ENCODE results near the gene PROSER3.

Gene PROSER3

GRCh38 chr19:35779033-35779432 lies 21.1 kb downstream of the PROSER3 start:
- DNase-seq, result no peak

- DNase-seq, result no peak
Measured at GRCh38 chr19:35780058-35780457, 22.1 kb downstream of the PROSER3 start.

DNA sequence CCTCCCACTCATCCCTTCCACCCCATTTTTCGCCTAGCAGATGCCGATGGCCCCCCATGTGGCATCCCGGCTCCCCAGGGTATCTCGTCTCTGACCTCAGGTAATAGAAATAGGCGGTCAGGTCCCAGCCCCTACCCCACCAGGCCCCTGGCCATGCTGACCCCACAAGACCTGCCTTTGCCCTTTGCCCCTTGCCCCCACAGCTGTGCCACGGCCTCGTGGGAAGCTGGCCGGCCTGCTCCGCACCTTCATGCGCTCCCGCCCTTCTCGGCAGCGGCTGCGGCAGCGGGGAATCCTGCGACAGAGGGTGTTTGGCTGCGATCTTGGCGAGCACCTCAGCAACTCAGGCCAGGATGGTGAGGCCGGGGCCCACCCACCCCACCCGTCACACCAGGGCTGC lies 22.7 kb downstream of the PROSER3 start:
- no peak for DNase-seq

DNA sequence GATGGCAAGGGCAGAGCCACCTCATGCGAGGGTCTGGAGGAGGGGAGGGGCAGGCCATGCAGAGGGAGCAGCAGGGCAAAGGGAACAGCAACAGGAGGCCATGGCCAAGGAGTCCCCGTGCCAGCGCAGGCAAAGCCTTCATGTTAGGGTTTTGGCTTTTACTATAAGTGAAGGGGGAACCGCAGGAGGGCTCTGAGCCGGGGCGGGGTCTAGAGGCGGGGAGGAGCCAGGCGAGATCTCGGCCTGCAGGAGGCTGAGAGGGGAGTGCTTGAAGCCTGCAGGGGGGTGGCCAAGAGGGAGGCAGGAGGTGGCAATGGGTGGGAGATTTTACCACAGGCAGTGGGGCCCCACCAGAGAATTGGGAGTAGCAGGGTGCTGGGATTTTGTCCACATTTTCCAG lies 23.7 kb downstream of the PROSER3 start:
- DNase-seq, result no peak

GRCh38 chr19:35782589-35782988 lies 24.6 kb downstream of the PROSER3 start:
- no peak for DNase-seq

DNA sequence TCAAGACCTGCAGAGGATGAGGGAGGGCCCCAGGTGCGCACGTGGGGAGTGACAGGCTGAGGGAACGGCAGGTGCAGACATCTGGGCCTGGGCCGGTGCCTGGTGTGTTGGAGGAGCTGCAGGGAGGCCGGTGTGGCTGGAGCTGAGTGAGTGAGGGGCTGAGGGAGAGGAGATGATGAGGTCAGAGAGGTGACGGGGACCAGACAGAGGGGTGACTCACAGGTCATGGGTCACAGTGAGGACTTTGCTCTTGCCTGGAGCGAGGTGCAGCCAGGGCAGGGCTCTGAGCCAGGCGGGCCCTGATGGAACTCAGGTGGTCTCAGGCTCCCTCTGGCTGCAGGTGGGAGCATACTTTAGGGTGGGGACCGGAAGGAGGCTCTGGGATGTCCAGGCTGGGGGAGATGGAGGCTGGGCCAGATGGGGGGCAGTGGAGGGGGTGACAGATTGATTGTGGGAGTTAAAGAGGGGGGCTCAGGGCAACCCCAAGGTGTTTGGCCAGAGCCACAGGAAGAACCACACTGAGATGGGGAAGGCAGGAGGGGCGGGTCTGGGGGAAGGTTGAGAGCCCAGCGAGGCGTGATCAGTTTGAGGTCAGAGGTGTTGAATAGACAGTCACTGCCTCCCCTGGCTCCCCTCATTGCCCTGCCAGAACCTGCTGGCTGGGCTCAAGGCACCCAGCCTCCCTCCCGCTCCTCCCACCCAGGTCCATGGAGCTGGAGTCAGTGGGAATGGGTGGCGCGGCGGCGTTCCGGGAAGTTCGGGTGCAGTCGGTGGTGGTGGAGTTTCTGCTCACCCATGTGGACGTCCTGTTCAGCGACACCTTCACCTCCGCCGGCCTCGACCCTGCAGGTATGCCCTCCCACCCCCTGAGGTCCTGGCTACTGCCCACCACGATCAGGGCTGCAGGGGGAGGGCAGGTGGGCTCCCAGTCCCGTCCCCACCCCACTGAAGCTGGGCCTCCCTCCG lies 25.8 kb downstream of the PROSER3 start:
- no peak for DNase-seq

GRCh38 chr19:35784503-35785338 lies 26.7 kb downstream of the PROSER3 start:
- no peak for DNase-seq

DNA sequence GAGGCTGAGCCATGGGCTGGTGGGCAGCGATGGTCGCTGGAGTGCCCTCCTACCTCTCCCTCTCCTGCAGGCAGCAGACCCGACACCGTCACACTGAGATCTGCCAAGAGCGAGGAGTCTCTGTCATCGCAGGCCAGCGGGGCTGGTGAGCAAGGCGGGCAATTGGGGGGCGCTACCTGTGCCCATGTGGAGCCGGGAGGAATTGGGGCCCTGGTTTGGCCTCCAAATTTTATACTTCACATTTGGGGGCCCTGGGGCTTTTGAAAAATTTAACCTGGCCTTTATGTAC lies 27.3 kb downstream of the PROSER3 start:
- DNase-seq, result no peak

DNA sequence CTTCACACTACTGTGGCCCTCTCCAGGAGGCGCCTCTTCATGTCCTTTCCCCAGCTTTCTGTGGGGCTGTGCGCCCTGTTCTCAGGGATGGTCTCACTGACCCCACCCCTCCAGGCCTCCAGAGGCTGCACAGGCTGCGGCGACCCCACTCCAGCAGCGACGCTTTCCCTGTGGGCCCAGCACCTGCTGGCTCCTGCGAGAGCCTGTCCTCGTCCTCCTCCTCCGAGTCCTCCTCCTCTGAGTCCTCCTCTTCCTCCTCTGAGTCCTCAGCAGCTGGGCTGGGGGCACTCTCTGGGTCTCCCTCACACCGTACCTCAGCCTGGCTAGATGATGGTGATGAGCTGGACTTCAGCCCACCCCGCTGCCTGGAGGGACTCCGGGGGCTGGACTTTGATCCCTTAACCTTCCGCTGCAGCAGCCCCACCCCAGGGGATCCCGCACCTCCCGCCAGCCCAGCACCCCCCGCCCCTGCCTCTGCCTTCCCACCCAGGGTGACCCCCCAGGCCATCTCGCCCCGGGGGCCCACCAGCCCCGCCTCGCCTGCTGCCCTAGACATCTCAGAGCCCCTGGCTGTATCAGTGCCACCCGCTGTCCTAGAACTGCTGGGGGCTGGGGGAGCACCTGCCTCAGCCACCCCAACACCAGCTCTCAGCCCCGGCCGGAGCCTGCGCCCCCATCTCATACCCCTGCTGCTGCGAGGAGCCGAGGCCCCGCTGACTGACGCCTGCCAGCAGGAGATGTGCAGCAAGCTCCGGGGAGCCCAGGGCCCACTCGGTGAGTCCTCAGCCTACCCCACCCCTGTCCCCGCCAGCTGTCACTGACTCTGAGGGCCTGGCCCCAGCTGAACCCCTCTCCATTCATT lies 28.6 kb downstream of the PROSER3 start:
- no peak for DNase-seq

DNA sequence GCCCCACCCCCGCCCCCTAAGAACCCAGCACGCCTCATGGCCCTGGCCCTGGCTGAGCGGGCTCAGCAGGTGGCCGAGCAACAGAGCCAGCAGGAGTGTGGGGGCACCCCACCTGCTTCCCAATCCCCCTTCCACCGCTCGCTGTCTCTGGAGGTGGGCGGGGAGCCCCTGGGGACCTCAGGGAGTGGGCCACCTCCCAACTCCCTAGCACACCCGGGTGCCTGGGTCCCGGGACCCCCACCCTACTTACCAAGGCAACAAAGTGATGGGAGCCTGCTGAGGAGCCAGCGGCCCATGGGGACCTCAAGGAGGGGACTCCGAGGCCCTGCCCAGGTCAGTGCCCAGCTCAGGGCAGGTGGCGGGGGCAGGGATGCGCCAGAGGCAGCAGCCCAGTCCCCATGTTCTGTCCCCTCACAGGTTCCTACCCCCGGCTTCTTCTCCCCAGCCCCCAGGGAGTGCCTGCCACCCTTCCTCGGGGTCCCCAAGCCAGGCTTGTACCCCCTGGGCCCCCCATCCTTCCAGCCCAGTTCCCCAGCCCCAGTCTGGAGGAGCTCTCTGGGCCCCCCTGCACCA lies 29.3 kb downstream of the PROSER3 start:
- no peak for DNase-seq

- DNase-seq, result no peak
Measured at GRCh38 chr19:35788205-35788960, 30.4 kb downstream of the PROSER3 start.

GRCh38 chr19:35789195-35789977 lies 31.4 kb downstream of the PROSER3 start:
- no peak for DNase-seq

DNA sequence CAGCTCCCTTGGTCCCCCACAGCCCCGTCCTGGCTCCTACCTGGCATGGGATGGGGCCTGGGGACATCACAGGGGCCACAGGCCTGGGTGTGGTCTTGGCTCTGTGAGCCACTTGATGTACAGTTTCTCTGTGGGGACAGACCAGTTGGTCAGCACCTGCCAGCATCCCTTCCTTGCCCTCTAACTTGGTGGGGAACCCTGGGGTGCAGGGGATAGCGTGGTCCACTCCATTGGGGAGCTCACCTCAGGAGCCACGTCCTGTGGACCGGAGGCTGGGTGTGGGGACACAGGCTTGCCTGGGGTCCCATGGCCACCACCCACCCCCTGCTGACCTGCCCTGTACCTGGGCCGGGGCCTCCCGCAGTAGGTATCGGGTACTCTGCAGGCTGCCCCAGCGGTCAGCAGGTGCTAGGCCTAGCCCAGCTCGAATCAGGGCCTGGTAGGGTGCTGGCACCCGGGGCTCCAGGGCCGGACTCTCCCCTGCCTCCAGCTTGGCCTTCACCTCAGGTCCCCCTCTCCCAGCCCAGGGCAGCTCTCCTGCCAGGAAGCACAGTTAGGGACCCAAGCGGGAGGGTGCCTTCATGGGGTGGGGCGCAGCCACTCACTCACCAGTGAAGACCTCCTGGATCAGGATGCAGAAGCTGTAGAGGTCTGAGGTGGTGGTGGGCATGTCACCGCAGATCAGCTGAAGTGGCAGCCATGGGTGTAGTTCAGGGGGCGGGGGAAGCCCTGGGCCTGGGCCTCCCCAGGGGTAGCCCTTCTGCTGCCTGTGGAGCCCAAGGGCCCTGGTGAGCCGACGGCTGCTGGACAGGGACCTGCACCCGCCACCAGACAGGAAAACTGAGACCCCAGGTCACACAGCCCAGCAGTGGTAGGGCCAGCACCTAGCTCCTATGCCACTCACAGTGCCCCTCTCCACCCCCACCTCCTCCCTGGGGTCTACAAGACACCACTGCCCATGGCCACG lies 32.3 kb downstream of the PROSER3 start:
- DNase-seq, result no peak

DNA sequence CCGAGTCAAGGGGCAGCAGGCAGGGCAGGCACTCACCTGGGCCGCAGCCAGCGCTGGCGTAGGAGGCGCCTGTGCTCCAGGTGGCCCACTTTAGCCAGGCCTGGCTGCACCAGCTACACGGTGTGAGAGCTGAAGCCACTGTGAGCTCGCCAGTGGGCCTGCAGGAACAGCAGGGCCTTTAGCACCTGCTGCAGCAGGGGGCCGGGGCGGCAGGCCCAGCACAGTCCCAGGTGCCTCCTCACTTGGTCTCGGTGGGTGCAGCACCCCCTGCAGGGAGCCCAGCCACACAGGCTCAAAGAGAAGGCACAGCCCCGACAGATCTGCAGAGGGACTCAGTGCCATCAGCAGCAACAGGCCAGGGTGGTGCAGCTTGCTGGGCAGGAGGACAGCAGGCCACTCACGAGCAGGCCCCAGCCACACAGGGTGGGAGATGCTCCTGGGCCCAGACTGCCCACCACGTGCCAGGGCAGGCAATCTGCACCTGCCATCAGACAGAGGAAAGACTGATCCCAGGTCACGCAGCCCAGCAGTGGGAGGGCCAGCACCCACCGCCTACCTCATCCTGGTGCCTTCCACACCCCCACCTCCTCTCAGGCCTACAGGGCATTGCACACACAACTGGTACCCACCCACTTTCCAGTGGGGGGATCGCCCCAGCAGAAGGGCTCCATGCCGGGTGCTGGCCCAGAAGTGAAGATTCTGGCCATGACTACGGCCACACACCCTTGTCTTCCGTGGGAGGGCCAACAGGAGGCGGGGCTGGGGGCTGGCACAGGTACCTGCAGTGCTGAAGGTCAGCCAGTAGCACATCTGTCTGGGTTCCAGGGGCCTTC lies 33.2 kb downstream of the PROSER3 start:
- DNase-seq, result no peak

DNA sequence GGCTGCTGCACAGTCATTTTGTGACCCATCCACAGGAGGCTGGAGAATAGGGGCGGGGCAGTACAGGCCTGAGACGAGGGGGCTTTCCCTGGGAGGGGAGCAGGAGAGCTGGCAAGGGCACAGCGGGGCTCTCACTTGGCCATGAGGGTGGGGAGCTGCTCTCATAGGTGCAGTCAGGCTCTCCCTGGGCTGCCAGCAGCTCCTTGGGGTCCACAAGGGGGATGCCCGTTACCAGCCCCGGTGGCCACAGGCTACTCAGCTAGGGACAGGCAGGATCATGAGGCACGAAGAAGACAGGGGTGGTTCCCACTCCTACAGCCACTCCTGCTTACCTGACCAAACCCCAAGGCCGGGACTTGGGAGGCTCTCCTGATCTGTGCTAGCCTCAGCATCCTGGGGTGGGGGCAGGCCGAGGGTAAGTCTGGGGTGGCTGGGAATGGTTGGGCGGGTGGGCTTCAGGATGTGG lies 33.9 kb downstream of the PROSER3 start:
- no peak for DNase-seq

DNA sequence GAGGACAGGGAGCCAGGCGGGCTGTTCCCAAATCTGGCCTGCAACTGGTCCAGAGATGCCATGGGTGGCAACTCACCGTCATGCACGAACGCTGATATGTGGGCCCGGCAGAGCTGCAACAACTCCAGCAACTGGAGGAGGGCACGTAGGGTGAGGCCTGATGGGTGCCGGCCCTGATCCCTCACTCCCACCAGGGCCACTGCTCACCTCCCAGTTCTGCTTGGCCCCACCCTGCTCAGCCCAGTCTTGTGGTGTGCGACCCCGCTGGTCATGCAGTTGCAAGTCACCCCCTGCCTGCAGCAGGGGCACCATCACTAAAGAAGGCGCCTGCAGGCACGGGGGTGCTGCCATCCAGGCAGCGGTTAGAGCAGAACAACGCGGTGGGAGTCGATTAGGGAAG lies 34.3 kb downstream of the PROSER3 start:
- DNase-seq, result no peak

GRCh38 chr19:35792888-35793287 lies 34.9 kb downstream of the PROSER3 start:
- no peak for DNase-seq

DNA sequence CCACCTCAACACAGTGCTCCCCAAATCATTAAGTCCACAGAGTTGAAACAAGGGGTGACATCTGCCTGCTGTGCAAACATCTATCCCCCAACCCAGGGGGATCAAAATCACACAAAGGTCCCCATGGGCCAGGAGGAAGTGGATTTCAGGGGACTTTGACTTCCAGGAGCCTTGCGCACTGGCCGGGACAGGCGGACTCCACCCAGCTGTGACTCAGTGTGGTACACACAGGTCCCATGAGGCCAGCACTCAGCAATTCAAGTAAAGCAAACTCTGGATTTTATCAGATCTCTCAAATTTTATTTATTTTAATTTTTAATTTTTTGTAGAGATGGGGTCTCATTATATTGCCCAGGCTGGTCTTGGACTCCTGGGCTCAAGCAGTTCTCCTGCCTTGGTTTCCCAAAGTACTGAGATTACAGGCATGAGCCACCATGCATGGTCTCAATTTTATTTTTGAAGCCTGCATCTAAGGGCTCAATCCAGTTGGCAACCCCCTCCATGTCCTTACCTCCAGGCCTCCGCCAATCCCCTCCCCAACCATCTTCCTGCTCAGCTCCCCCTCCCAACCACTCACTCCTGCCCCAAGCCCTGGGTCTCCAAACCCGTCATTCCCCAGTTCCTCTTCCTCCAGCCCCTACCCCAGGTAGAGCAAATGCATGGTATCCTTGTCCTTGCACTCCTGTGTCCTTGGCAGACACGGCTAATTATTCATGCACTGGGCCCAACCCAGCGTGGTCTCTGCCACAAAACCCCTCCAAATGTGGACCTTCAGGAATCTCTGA lies 35.6 kb downstream of the PROSER3 start:
- no peak for DNase-seq
